Activated B cell treated with CpG ODN at 0.5 μM for 24 hours (primary cell): ENCODE measurements around the gene AGPS. TPM values are rescaled to one million over a fixed set of nuclear protein-coding genes. Genes with fewer than 3 reads are reported as not detected.

Experiments
- ATAC-seq: fragments of 200-7000 bp; cut with Tn5 transposase; one replicate; pipeline ENCODE4 v1.10.0; 2021; ENCODE audit warnings: low read depth, mild to moderate bottlenecking, moderate library complexity
- CTCF ChIA-PET: fragments of 350-600 bp; sonication (Branson Sonifier 250); formaldehyde crosslinking; loops from one replicate; lab custom pipeline; 2021; ENCODE audit warnings: antibody characterized with exemption; lab: Charles Lee
- POLR2A ChIA-PET: fragments of 350-600 bp; sonication (Branson Sonifier 250); formaldehyde crosslinking; loops from one replicate; lab custom pipeline; 2021; ENCODE audit warnings: antibody characterized with exemption; lab: Charles Lee
- DNase-seq: peaks from one replicate; pipeline ENCODE4 v3.0.0; 2022
- H3K27ac Mint-ChIP-seq: one replicate; pipeline ENCODE4 v1.8.0; 2020; ENCODE audit warnings: mixed read lengths
- H3K27me3 Mint-ChIP-seq: one replicate; pipeline ENCODE4 v1.8.0; 2021; ENCODE audit warnings: mixed read lengths
- H3K36me3 Mint-ChIP-seq: one replicate; pipeline ENCODE4 v1.8.0; 2021; ENCODE audit warnings: low read depth, mixed read lengths
- H3K4me1 Mint-ChIP-seq: one replicate; pipeline ENCODE4 v1.8.0; 2021; ENCODE audit warnings: mixed read lengths
- H3K4me3 Mint-ChIP-seq: one replicate; pipeline ENCODE4 v1.8.0; 2020; ENCODE audit warnings: mild to moderate bottlenecking, mixed read lengths
- H3K9me3 Mint-ChIP-seq: one replicate; pipeline ENCODE4 v1.8.0; 2020; ENCODE audit warnings: mixed read lengths
- intact Hi-C: fragments of 100-400 bp; cut with micrococcal nuclease; formaldehyde crosslinking; loops from one replicate; pipeline ENCODE4 v1.15.1; 2024
- total RNA-seq: library from RNA; stranded (reverse); gene quantifications from 2 replicates; pipeline ENCODE4 v1.2.3, GENCODE V29; 2022
- TF ChIP-seq, protein P1 (sequence below): fragments of 200-600 bp; IDR thresholded peaks from one replicate; pipeline ENCODE4 v1.8.0; 2022; ENCODE audit warnings: antibody characterized with exemption, mild to moderate bottlenecking

The AGPS gene
- total RNA-seq, 1 donor from 2014 or later, result 29.9 TPM

GRCh38 chr2:177592945-177593344 is 200.4 kb downstream of the AGPS start:
- Mint-ChIP-seq H3K4me1 (no peaks in the 10 kb centered on the region), H3K4me3 (no peak overlapping the region), H3K9me3 (no peaks in the 10 kb centered on the region), H3K27ac (no peak overlapping the region), H3K27me3 (peaks cover 2% of the 10 kb centered on the region), H3K36me3 (no peaks in the 10 kb centered on the region)
- ATAC-seq, result no peak
- ChIA-PET POLR2A (no interaction called here), CTCF (interaction anchor here (1.1 kb wide), 1 partner anchor 11 kb away, joined by 3 read pairs; no protein-coding TSS in a partner anchor)
- DNase-seq, result no peak
- TF ChIP-seq, protein P1, sequence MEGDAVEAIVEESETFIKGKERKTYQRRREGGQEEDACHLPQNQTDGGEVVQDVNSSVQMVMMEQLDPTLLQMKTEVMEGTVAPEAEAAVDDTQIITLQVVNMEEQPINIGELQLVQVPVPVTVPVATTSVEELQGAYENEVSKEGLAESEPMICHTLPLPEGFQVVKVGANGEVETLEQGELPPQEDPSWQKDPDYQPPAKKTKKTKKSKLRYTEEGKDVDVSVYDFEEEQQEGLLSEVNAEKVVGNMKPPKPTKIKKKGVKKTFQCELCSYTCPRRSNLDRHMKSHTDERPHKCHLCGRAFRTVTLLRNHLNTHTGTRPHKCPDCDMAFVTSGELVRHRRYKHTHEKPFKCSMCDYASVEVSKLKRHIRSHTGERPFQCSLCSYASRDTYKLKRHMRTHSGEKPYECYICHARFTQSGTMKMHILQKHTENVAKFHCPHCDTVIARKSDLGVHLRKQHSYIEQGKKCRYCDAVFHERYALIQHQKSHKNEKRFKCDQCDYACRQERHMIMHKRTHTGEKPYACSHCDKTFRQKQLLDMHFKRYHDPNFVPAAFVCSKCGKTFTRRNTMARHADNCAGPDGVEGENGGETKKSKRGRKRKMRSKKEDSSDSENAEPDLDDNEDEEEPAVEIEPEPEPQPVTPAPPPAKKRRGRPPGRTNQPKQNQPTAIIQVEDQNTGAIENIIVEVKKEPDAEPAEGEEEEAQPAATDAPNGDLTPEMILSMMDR, result no peak
- intact Hi-C loops, result no loop called here

DNA sequence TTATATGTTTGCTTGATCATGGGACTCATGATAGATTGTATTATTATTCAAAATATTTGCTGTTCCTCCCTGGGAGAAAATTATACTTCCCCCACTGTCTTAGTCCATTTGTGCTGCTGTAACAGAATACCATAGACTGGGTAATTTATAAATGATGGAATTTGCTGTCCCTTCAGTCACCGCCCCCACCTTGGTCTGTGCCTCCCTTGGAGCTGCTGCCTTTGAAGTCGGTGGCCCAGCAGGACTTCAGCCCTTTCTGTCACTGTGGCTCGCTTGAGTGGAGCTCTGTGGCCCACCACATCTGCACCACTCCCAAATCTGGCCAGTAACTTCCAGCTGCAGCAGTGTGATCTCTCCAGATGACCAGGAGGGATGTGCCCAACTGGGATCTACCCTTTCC is 200.8 kb downstream of the AGPS start:
- H3K27ac Mint-ChIP-seq, result no peak overlapping the region
- H3K27me3 Mint-ChIP-seq, result peaks cover 2% of the 10 kb centered on the region
- DNase-seq (no peak), ATAC-seq (no peak)
- TF ChIP-seq, protein P1, result no peak
- CTCF ChIA-PET, result interaction anchor here (1.1 kb wide), 1 partner anchor 11 kb away, joined by 3 read pairs; no protein-coding TSS in a partner anchor
- no peaks in the 10 kb centered on the region for H3K9me3 Mint-ChIP-seq
- intact Hi-C loops, result no loop called here
- POLR2A ChIA-PET, result no interaction called here
- no peaks in the 10 kb centered on the region for H3K36me3 Mint-ChIP-seq
- no peak overlapping the region for H3K4me3 Mint-ChIP-seq
- no peaks in the 10 kb centered on the region for H3K4me1 Mint-ChIP-seq

Other genes with a start within 250 kb of the AGPS start
- gene HNRNPA3, start 180.0 kb upstream of the AGPS start, total RNA-seq, result 254 and 275 TPM in 2 replicates
- 79.1 and 89.3 TPM in 2 replicates for gene NFE2L2, start 128.0 kb upstream of the AGPS start, total RNA-seq